OCI-LY3 (cell line): ENCODE measurements around the gene MROH9.

ENCODE experiments used
- CTCF ChIP-seq: fragments of 200-600, 300-600 bp; sonication (generic); IDR thresholded peaks from 2 replicates; pipeline ENCODE4 v1.5.1; 2014; ENCODE audit warnings: antibody characterized with exemption, low read length, low read depth
- EZH2phosphoT487 ChIP-seq: fragments of 200-600 bp; shearing (Covaris generic); IDR thresholded peaks from 2 replicates; pipeline ENCODE4 v1.6.1; 2018; ENCODE audit warnings: antibody characterized with exemption, mixed run types, low read depth

DNA sequence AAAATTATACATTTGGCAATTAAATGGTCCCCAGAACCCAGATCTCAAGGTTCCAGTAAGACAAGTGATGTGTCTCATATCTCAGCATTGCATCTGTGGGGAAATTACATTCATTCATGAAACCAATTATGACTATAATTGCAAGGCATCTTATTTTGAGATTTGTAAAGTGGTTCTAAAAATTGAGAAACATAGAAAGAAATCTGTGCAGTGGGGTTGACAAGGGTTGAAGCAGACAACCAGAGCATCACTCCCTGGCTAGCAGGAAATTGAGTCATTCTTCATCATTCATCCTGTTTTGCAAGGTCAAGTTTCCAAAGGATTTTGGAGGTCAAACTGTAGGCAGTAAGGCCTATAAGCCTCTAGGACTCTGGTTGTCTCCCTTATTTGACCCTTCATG, 25.1 kb upstream of the MROH9 start:
- TF ChIP-seq CTCF (no peak), EZH2phosphoT487 (no peak)
